Gastroesophageal sphincter (tissue), 3 donors: ENCODE data around the gene SHANK2.

Source experiments
- CTCF ChIP-seq, 4 experiments: fragments of 200-600 bp in 2 of 4; fragments of 450-650 bp in 2 of 4; sonication (generic) in 1 of 4; IDR thresholded peaks; one replicate each; pipeline ENCODE4 v1.5.1; 2017 to 2019; ENCODE audit warnings: antibody characterized with exemption in 4 of 4, mild to moderate bottlenecking in 2 of 4, moderate library complexity in 2 of 4
- EP300 ChIP-seq: sonication (generic); formaldehyde crosslinking; IDR thresholded peaks from one replicate; pipeline ENCODE4 v1.6.1; 2017; ENCODE audit warnings: antibody characterized with exemption, mild to moderate bottlenecking
- POLR2A ChIP-seq, 2 donors: fragments of 450-650 bp; IDR thresholded peaks; one replicate each; pipeline ENCODE4 v1.6.1; 2017; ENCODE audit warnings: antibody characterized with exemption in 2 of 2, mild to moderate bottlenecking in 2 of 2, moderate library complexity in 1 of 2
- POLR2AphosphoS5 ChIP-seq: sonication (generic); formaldehyde crosslinking; IDR thresholded peaks from one replicate; pipeline ENCODE4 v1.6.1; 2017; ENCODE audit warnings: antibody characterized with exemption

- TF ChIP-seq CTCF (IDR thresholded peaks at IDR 0.05) (no peak), POLR2AphosphoS5 (no peak), EP300 (no peak), POLR2A (IDR thresholded peaks at IDR 0.05) (no peak)
These were observed 11.3 kb downstream of the SHANK2 start for GRCh38 chr11:71240865-71241691.
